ENCODE results near the gene SESN1.
"Not testable (repeated sequence)": the region's sequence is repeated elsewhere in the genome, so short reads cannot be mapped to it uniquely, and the experiment has no call there.

Gene SESN1

DNA sequence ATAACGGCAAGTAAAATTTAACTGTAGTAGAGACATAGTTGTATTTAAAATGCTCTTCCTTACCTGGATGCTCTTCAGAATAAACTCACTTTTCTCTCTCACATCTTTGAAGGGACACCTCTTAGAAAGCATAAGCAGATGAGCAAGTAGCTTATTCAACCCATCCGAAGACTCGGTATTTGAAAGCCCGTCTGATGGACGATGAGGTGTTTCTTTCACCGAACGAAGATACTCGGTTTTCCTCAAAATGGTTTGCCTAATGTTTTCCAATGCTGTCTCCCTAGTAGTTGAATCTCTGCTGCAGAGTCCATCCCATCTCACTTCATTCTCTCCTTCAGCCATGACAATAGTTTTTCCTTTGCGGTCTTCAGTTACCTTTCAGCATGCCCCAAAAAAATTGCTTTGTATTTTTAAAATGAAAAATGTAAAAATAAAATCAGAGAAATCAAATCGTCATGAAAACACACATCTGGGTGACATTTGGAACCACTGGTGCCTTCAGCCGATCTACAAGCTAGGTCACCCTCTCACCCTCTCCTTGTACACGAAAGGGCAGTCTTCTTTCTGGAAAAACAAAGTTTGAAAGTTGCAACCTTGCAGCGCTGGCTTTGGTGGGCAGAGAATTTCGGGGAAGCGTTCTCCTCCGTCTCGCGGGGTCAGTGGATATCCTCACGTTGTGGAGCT, 772 bp downstream of the SESN1 start:
- peak; percentile 9 for DNase-seq

DNA sequence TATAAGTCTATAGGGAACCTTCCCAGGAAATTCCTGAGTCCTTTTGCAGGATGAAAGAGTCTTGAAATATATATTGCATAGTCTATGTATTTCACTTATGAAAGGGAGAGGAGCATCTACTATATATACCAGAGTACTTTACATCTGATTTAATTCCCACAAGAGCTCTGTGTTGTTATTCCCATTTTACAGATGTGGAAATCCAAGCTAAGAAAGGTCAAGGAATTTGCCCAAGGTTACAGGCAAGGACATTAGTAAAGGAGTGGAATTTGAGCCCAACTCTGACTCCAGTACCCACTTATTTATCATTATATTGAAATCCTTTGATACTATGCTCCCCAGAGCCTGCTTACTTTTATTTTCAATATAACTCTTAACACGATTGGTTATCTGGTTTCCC, 2.6 kb downstream of the SESN1 start:
- DNase-seq: no peak

DNA sequence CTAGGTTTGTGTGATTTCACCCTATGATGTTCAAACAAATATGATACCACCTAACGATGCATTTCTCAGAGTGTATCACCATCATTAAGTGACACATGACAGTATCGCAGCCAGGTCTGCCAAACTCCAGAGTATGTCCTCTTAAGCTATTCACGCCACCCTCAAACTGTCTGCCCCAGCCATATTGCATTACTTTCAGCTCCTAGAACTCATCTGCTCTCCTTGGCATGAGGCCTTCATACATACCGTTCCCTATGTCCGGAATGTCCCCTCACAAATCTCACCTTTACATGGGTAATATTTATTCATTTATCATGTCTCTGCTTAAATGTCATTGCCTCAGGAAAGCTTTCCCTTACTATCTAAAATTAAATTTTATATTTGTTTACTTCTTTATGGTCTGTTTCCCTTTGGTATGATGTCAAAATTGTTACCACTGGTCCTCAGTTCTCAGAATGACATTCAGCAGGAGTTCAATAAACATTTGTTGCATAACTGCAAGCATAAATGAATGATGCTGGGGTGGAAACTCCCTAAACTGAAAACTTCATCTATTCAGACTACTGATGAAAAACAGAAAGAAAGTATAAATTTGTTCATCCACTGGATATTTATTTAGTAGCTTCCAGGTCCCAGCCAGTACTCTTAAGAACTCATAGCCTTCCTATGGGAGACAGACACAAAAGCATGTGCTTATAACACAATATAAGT, 3.2 kb downstream of the SESN1 start:
- peak; percentile 12 for DNase-seq

DNA sequence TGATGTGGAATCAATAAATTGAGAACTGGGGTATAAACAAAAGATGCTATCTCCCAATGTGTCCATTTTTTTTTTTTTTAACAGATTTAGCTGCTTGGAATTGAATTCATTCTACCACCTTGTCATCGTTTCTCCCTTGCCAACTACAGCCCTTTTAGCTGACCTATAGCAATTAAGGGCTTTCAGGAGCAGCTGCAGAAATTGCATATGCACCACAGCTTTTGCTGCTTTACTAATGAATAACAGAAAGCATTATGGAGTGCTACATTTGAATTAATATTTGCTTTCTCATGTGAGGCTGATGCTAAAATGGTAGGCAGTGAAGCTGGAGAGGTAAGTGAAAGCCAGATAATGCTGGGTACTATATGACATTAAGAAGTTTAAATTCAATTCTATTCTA, 5.7 kb downstream of the SESN1 start:
- no peak for DNase-seq

DNA sequence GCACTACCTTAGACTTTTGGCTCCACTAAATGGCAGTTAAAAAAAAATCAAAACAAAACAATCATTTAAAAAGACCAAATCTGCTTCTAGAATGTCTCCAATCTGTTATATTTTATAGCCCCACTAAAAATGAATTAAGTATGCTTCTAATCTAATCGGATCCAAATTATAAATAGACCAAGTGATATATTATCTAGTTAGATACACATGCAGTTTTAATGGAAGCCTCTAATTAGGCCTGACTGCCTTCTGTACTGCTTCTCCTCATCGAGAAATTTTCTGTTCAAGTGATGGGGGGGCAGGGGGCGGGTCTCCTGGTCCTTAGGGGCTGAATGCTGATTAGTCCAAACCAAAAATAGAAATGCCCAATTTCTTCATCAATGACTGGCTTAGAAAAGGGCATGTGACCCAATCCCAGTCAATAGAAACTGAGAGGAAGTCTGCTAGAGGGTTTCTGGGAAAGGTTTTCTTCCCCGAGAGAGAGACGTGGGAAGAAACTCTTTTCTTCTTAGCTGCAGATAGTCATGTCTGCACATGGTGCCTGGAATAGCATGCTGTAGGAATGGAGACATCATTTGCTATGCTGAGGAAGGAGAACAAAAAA, 6.9 kb downstream of the SESN1 start:
- no peak for DNase-seq

DNA sequence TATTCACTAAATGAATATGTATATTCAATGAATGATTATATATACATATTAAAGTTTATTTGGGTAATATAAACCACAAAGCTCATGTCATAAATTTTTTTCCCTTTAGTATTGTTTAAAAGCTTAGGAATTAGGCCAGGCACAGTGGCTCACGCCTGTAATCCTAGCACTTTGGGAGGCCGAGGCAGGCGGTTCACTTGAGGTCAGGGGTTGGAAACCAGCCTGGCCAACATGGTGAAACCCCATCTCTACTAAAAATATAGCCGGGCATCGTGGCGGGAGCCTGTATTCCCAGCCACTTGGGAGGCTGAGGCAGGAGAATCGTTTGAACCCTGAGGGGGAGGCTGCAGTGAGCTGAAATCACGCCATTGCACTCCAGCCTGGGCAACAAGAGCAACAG, 10.5 kb downstream of the SESN1 start:
- not testable (repeated sequence) for DNase-seq

DNA sequence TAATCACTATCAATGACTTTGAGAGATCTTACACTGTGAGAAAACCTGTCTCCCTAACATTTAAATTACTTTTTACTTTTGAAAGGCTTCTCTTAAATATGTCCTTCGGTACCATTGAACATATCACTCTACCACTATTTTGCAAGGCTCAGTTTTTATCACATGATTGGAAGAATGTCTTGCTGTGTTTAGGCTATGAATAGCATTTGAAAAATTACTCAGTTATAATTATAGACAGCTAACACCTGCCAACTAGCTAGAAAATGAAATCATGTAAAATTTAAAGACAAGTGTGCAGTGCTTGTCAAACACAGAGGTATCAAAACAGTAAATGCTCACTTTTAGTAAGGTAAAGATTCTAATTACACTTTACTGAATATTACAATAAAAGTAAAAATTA, 11.0 kb downstream of the SESN1 start:
- DNase-seq: no peak

DNA sequence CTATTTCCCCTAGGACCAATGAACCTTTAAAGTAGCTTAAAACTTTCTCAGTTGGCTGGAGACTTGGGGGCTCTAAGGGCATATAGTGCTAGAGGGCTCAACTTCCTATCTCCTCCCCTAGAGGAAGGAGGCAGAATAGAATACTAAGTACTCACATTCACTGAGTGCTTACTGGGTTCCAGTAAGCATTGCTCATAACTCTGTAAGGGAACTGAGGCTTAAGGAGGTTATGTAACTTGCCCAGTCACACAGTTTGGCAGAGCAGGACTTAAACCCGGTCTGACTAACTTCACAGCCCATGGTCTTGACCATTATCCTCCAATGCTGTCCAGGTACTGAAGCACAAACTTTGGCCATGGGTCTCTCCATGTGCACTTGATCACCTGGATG, 12.5 kb downstream of the SESN1 start:
- no peak for DNase-seq

DNA sequence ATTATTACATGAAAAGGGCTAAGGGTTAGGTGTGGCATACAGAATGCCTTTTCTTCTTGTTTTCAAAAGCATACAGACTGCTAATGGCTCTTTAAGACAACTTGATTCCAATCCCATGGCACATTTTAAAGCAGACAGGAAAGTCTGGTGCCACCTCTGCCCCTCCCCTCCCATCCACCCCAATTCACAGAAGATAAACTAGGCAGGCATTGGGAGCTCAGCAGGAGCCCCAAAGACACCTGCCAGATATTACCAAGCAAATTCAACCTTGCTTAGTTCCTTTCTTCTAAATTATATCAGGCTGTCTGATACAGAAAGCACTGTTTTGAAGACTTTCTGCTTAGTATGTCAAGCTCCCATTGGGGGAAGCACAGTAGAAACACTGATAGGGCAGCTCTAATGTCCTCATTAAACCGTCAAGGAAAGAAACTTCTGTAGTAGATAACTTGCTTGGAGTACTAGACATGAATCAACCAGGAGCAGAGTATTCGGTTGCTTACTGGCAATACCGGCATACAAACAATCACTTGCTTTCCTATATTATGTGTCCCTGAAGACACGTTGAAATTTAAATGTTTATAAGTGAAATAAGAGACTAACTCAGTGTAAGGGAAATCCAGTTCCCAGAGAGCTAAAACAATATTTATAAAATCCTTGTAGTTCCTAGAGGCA, 13.0 kb downstream of the SESN1 start:
- DNase-seq: no peak

DNA sequence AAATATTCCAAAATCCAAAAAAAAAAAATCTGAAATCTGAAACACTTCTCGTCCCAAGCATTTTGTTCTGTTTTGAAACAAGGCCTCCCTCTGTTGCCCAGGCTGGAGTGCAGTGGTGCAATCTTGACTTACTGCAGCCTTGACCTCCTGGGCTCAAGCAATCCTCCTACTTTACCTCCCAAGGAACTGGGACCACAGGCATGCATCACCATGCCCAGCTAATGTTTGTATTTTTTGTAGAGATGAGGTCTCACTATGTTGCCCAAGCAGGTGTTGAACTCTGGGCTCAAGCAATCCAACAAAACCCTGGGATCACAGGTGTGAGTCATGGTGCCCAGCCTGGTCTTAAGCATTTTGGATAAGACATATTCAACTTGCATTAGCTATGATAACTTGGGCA, 13.6 kb downstream of the SESN1 start:
- no peak for DNase-seq

DNA sequence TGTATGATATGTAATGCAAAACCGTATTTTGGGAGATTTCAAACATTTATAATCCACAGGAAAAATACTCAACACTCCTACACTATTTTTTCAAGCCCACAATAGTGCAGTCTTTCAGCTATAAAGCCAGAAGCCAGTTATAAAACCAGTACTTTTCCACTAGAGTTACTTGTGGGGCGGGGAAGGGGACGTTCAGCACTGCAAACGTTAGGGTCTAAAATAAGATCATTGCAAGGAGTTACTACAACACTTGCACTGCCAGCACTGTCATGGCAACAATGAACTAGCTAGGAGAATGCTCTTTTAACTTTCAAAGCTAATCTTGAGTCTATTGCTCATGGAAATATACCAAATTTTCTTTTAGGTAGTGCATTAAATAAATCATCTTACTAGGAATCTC, 14.7 kb downstream of the SESN1 start:
- DNase-seq: no peak

DNA sequence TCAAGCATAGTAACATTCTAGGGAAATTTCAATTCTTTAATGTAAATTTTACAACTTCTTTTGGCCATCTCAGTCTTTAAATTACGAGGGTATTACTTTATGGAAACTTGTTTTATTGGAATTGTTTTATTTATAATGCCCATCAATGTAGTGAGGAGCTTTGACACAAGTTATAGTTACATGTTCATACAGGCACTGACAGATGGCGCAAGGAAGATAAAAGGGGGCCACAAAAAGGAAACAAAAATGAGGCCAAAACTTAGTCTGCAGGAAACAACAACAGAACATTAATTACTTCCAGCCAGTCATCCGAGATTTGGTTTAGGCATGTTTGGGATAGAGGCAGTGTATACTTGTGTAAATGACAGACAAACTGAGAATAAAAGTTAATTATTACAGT, 18.3 kb downstream of the SESN1 start:
- no peak for DNase-seq

DNA sequence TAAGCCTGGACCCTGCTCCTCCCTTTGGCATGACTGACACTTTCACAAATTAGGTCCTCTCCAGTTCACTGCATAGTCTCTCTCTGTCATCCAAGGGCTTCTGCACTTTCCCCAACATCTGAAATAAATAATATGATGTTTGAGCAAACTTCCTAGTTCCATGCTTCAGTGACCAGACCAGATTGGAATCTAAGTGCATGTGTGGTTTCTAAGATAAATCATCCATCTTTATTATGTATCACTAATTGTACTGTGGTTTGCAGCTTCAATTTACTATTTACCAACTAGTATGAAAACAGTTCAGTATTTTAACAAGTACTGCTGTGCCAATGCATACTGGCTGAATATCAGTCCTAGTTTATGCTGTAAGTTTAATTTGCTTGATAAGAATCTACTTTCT, 18.7 kb downstream of the SESN1 start:
- no peak for DNase-seq

DNA sequence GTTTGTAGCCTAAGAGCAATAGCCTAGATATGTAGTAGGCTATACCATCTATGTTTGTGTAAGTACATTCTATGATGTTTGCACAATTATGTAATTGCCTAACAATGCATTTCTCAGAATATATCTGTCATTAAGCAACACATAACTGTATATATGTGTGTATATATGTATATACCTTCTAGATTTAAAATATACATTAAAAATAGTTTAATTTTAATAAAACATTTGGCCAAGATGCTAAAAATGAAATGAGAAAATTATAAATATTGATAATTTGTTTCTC, 20.6 kb downstream of the SESN1 start:
- DNase-seq: no peak

DNA sequence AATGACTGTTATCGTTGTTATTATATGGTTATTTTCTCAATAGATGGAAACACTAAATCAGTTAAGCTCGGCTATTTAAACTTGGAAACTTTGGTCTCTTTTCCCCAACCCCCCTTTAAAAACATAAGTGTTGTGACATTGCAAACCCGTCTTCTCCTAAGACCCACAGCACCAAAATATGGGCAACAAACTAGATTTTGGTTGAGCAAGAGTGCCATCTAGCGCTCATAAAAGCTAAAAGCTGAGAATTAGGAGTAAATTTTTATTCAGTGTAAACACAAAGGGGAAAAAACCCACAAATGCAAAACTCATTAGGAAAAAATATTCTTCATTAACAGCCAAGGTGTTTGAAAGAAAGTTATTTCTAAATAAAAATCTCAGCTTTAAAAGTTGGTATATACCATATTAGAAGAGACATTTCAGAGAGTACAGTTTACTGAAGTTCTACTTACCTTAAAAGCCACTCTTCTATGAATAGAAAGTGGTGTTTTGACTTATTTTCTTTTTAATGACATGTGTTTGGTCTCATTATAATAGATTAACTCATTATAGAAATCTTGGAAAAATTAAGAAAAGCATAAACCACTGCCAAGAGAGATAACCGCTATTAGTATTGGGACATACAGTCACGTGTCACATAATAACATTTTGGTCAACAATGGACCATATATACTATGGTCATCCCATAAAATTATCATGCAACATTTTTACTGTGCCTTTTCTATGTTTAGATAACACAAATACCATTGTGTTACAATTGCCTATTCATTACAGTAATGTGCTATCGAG, 21.1 kb downstream of the SESN1 start:
- DNase-seq: peak; percentile 82

DNA sequence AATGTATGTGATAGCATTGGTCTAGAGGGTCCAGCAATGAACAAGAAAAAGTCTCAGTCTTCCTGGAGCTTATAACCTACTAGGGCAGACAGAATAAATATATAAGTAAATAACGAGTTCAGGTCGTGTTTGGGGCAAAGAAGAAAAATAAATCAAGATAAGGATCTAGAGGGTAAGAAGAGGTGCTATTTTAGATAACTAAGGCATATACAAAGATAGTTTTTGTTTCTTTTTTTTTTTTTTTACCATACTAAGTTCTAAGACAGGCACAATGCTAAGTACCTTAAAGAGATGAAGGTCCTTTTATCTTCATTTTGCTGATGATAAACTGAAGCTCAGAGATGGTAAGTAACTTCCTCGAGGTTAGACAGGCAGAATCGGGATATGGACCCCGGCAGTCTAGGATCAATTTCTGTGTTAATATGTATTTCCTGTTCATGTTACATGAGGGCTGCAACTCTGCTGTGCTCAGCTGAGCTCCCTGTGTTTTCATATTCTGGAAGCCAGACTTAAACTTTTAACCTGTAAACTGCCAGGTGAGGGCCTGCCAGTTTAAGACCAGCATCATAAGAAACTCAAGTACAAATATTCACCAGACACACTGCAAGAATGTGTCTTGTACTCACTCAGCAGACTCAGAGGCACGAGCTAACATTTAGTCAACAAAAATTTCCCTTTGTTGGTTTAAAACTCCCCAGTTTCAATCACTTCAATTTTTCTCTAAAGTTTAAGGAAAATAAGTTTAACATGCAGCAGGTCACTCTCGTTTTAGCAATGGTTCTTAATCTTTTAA, 23.3 kb downstream of the SESN1 start:
- peak; percentile 14 for DNase-seq

DNA sequence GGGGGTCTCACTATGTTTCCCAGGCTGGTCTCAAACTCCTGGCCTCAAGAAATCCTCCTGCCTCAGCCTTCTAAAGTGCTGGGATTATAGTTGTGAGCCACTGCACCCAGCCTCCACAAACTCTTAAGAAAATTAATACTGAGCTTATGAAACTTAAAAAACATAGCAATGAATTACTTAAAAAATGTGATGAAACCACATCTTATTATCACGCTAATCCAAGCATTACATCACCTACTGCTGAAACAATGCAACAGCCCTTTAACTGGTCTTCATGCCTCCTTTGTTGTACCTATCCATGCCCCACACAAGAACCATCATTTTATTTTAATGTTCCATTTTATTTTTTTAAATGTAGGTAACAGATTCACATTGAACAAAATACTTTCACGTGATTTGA, 24.9 kb downstream of the SESN1 start:
- DNase-seq: no peak

DNA sequence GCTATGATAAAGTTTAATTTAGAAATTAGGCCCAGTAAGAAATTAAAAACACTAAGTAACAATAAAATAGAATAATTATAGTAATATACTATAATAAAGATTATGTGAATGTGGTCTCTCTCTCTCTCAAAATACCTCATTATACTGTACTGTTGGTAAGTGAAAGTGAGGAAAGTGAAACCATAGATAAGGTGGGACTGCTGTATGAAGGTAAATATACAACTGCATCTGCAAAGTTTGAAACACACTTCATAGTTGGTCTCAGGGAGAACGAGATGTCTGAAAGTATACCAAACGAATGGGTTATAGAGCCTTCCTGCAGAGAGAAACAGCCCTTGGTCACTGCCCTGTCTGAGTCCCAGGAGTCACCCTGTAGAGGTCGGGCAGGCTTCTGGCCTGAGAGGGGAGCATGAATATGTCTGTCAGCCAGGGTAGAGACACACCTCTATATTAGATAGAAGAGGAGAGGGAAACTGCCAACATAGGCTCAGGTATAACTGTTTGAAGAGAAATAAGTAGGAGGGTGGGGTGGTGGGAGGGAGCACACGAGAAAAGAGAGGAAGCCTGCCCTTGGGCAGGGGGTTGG, 31.8 kb downstream of the SESN1 start:
- no peak for DNase-seq

DNA sequence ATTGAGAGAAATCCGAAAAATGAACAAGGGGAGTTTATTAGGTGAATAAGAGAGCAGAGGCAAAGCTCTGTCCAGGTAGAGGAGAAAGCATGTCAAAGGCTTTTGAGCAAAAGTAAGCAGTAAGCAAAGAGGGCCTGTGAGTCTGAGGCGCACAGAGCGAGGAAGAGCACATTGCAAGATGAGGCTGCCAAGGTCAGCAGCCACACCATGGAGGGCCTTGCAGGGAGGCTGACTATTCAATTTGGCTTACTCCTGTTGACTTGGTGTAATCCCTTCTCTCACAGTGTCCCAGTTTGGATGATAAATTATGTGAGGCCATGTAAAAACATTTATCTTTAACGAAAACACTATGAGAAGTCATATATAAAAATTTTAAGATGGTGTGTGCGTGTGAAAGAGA, 32.4 kb downstream of the SESN1 start:
- no peak for DNase-seq

DNA sequence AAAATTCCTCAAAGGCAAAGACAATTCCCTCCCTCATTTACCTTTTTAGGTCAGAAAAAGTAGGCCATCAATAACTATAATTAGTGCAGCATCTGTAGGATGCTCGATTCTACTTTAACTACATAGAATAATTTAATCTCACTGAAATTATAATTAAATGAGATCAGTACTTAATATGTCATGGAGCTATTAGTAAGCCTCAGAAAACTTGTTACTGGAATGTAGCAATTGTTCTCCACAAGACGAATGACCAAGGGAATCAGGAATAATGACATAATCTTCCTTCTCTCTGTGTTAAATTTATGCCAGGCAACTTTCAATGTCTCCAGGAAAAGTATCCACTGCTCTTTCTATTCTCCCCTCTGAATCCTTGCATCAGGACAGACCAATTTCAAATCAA, 34.1 kb downstream of the SESN1 start:
- no peak for DNase-seq

DNA sequence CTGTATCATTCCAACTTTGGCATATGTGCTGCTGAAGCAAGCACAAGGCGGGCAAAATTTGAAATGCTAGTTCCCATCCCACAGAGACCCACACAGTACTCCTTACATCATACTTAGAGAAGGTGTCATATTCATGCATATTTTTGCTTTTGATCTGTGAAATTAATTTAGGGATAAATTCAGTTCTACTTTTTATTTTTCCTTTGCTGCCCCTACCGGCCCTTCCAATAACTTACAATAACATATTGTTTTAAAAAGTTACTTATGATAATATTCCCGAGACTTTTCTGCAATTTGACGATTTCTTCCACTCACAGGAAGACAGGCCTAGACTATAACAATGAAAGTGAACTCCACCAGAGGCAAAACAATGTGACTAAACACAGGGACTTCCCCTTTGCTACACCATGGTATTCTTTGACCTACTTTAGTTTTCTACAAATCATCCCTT, 35.0 kb downstream of the SESN1 start:
- DNase-seq: peak; percentile 69

DNA sequence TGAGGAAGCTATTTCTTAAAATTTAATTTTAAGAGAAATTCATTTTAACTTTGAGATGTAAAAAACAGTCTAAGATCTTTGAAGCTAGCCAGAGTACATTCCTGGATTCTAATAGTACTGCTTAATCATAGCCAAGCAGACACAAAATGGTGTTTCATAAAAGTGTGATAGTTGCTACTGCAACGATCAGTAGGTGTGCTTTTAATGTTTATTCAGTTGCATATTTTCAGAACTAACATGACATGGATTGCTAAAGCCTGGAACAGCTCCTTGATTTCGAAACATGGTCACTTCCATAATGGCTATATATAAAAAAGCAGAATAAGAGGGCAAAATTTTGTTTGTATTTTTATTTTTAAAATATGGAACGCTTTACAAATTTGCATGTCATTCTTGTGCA, 35.5 kb downstream of the SESN1 start:
- no peak for DNase-seq

Measured in CD4-positive, alpha-beta T cell treated with Interleukin-12 subunit alpha and Interleukin-12 subunit beta, for 1 hour (primary cell).